HG03558 (cell line): Measurements from ENCODE around the gene VOPP1.

Experiments
- ATAC-seq: cut with Tn5 transposase; IDR thresholded peaks from one replicate; pipeline ENCODE4 v1.9.1; 2021; ENCODE audit warnings: moderate number of reproducible peaks; ENCODE audit not compliant: unreplicated experiment; ENCODE audit errors: extremely low read depth

The VOPP1 gene

GRCh38 chr7:55557666-55558188 is 14.6 kb downstream of the VOPP1 start:
- ATAC-seq: peak; percentile 69

- ATAC-seq: no peak
Observed at GRCh38 chr7:55556492-55556891, 15.8 kb downstream of the VOPP1 start.

GRCh38 chr7:55556031-55556430 is 16.3 kb downstream of the VOPP1 start:
- no peak for ATAC-seq

GRCh38 chr7:55555160-55555559 is 17.1 kb downstream of the VOPP1 start:
- ATAC-seq: no peak

- no peak for ATAC-seq
Observed at GRCh38 chr7:55554038-55554437, 18.3 kb downstream of the VOPP1 start.

GRCh38 chr7:55553024-55553345 is 19.3 kb downstream of the VOPP1 start:
- no peak for ATAC-seq

- no peak for ATAC-seq
Observed at GRCh38 chr7:55552320-55553023, 19.8 kb downstream of the VOPP1 start.

GRCh38 chr7:55550841-55551537 is 21.3 kb downstream of the VOPP1 start:
- ATAC-seq: no peak

GRCh38 chr7:55550010-55550663 is 22.2 kb downstream of the VOPP1 start:
- no peak for ATAC-seq

- no peak for ATAC-seq
Observed at GRCh38 chr7:55549457-55549856, 22.8 kb downstream of the VOPP1 start.

- peak; percentile 28 for ATAC-seq
Observed at GRCh38 chr7:55548295-55548731, 24.0 kb downstream of the VOPP1 start.

GRCh38 chr7:55546814-55547213 is 25.5 kb downstream of the VOPP1 start:
- ATAC-seq: no peak

- ATAC-seq: no peak
Observed at GRCh38 chr7:55545496-55545895, 26.8 kb downstream of the VOPP1 start.

GRCh38 chr7:55540226-55540858 is 32.0 kb downstream of the VOPP1 start:
- no peak for ATAC-seq

GRCh38 chr7:55539380-55539779 is 32.9 kb downstream of the VOPP1 start:
- ATAC-seq: no peak

- no peak for ATAC-seq
Observed at GRCh38 chr7:55538538-55538937, 33.8 kb downstream of the VOPP1 start.

GRCh38 chr7:55537458-55537990 is 34.8 kb downstream of the VOPP1 start:
- ATAC-seq: no peak

- no peak for ATAC-seq
Observed at GRCh38 chr7:55536619-55537457, 35.5 kb downstream of the VOPP1 start.

GRCh38 chr7:55535617-55536016 is 36.7 kb downstream of the VOPP1 start:
- ATAC-seq: no peak
